ENCODE results near the gene FILIP1L. TPM values are rescaled to one million over a fixed set of nuclear protein-coding genes. Genes with fewer than 3 reads are reported as not detected.

FILIP1L gene
- total and polyA plus RNA-seq, 2 of the 8 experiments (the other 6 are each of a cell fraction or from before 2014, with no cell fraction given) = 0.06 to 0.09 TPM

DNA sequence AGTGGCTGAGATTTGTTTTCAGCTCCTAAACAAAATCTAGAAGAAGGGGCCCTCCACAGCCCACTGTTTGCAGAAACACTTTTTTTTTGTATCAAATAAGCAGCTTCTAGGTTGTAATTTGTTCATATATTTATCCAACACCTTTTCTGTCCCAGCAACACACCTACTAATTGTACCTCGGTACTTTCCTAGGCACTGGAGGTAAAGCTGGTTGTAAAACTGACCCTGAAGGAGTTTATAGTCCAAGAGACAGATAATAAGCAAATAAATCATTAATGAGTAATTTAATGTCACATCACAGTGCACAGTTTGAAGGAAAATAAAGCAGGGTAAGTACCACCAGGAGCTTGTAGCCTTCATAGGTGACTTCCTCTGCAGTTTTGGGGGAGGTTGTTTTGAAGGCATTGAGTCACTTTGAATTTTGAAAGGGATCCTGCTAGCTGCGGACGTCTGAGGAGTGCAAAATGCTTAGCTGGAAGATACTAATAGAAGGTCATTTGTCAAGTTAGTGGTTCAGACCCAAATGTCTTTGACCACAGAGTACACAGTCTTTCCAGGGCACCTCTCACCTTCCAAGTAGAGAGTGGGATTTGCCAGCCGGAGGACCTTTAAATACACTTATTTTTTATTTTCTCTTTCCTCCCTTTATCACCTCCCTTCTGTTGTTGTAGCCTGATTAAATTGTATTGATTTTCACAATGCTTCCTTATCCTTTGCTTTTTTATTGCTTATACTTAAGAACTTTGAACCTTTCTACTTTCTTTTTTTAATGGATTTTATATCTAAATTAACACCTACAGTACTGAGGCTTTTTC is 242.9 kb downstream of the FILIP1L start:
- Histone ChIP-seq H2BK20ac (ENCODE audit: low read length) (no peak overlapping the region), H3K4me1 (replicated peaks in 1 of 4; ENCODE audit: control insufficient read depth in 3 of 4, insufficient read depth in 4 of 4, low read length in 3 of 4) (peaks cover 0 to 2% (median under 1%) of the 10 kb centered on the region in 4 experiments; a peak in 3 of 7 replicates), H3K4me3 (ENCODE audit: extremely low read depth in 1 of 4, insufficient read depth in 2 of 4, low read depth in 3 of 4, low read length in 4 of 4) (no peak overlapping the region), H4K20me1 (replicated peaks in 1 of 2; ENCODE audit: control insufficient read depth in 1 of 2, insufficient read depth in 2 of 2, low read length in 2 of 2) (peaks cover 12 to 21% of the 10 kb centered on the region in 2 experiments), H3K9me3 (ENCODE audit: insufficient read depth in 2 of 2, low read depth in 1 of 2, low read length in 1 of 2) (no peaks in the 10 kb centered on the region), H2BK15ac (ENCODE audit: low read length) (no peak overlapping the region), H3K36me3 (ENCODE audit: control insufficient read depth in 2 of 4, insufficient read depth in 4 of 4, low read length in 3 of 4) (no peaks in the 10 kb centered on the region), H2BK120ac (replicated peaks; ENCODE audit: low read depth, low read length) (no peak overlapping the region), H3K4ac (replicated peaks; ENCODE audit: insufficient read length, low read depth, low read length) (no peak overlapping the region), H3K79me1 (ENCODE audit: low read depth, low read length) (no peaks in the 10 kb centered on the region), H3K79me2 (ENCODE audit: control insufficient read depth in 1 of 2, insufficient read depth in 2 of 2, low read length in 2 of 2) (no peaks in the 10 kb centered on the region), H3K56ac (replicated peaks; ENCODE audit: insufficient read length, low read depth, low read length) (no peak overlapping the region), H2AFZ (ENCODE audit: low read length) (no peak overlapping the region), H4K5ac (ENCODE audit: insufficient read length, low read depth, low read length) (no peak overlapping the region), H3K14ac (ENCODE audit: insufficient read length) (no peak overlapping the region), H4K91ac (replicated peaks; ENCODE audit: insufficient read length, low read length) (no peak overlapping the region), H3K27me3 (replicated peaks in 1 of 4; ENCODE audit: control insufficient read depth in 3 of 4, extremely low read depth in 1 of 4, insufficient read depth in 3 of 4, low read length in 3 of 4) (peaks cover 7 to 45% (median 31%) of the 10 kb centered on the region in 4 experiments), H3K23me2 (ENCODE audit: low read depth, low read length) (peaks cover 4% of the 10 kb centered on the region), H3K18ac (ENCODE audit: extremely low read depth, low read length) (no peak overlapping the region), H4K8ac (ENCODE audit: extremely low read depth, insufficient read depth, low read length) (no peak overlapping the region), H3K27ac (ENCODE audit: low read depth, low read length) (no peak overlapping the region), H2BK12ac (ENCODE audit: low read depth, low read length) (no peak overlapping the region), H3K4me2 (ENCODE audit: insufficient read depth in 1 of 2, low read depth in 2 of 2, low read length in 2 of 2) (no peak overlapping the region), H3K9ac (replicated peaks in 1 of 4; ENCODE audit: extremely low read depth in 1 of 4, low read depth in 3 of 4, low read length in 3 of 4) (no peak overlapping the region), H2BK5ac (ENCODE audit: low read depth, low read length) (no peak overlapping the region), H2AK5ac (ENCODE audit: low read depth, low read length) (no peak overlapping the region), H3K23ac (ENCODE audit: insufficient read length) (no peak overlapping the region)
- WGBS, 2 experiments (ENCODE audit: extremely low coverage in 1 of 2, insufficient coverage in 1 of 2, insufficient read length in 1 of 2, insufficient replicate concordance in 2 of 2, low coverage in 1 of 2, low lambda C conversion rate in 2 of 2, missing lambda C conversion rate in 1 of 2) = 75% methylated on average over 4 of the region's 4 CpGs; no CpG with 5 or more reads in 1 of the 2 experiments
- ChIA-PET CTCF (ENCODE audit: partially characterized antibody) (interaction anchor here (0.6 to 3.1 kb wide), 7 partner anchors 28 to 383 kb away, joined by 3 to 20 read pairs (median 3); no protein-coding TSS in a partner anchor), POLR2A (ENCODE audit: partially characterized antibody) (interaction anchor here (0.8 to 1.1 kb wide), 2 partner anchors 49 to 234 kb away, joined by 3 read pairs; no protein-coding TSS in a partner anchor)
- DNase-seq (ENCODE audit: low read depth in 1 of 2, low spot score in 2 of 2) = no peak
- FAIRE-seq = no peak
- TF ChIP-seq, protein P1, sequence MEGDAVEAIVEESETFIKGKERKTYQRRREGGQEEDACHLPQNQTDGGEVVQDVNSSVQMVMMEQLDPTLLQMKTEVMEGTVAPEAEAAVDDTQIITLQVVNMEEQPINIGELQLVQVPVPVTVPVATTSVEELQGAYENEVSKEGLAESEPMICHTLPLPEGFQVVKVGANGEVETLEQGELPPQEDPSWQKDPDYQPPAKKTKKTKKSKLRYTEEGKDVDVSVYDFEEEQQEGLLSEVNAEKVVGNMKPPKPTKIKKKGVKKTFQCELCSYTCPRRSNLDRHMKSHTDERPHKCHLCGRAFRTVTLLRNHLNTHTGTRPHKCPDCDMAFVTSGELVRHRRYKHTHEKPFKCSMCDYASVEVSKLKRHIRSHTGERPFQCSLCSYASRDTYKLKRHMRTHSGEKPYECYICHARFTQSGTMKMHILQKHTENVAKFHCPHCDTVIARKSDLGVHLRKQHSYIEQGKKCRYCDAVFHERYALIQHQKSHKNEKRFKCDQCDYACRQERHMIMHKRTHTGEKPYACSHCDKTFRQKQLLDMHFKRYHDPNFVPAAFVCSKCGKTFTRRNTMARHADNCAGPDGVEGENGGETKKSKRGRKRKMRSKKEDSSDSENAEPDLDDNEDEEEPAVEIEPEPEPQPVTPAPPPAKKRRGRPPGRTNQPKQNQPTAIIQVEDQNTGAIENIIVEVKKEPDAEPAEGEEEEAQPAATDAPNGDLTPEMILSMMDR (IDR thresholded peaks at IDR 0.05; ENCODE audit: control extremely low read depth in 1 of 3, insufficient read depth in 1 of 3, low read depth in 1 of 3, low read length in 3 of 3) = no peak
- TF ChIP-seq SAP30 (IDR thresholded peaks at IDR 0.05; ENCODE audit: insufficient read depth, insufficient replicate concordance, low read length) (no peak), CEBPB (IDR thresholded peaks at IDR 0.05; ENCODE audit: low read depth, low read length) (no peak), ASH2L (IDR thresholded peaks at IDR 0.05; ENCODE audit: low read length) (no peak), POLR2AphosphoS5 (IDR thresholded peaks at IDR 0.05; ENCODE audit: low read depth, low read length) (no peak), CHD2 (IDR thresholded peaks at IDR 0.05; ENCODE audit: low read length) (no peak), PHF8 (conservative IDR thresholded peaks at IDR 0.05; ENCODE audit: low read depth, low read length) (no peak), CHD1 (IDR thresholded peaks at IDR 0.05; ENCODE audit: low read depth, low read length) (no peak), TAF1 (IDR thresholded peaks at IDR 0.05; ENCODE audit: low read depth, low read length) (no peak), CBX8 (IDR thresholded peaks at IDR 0.05; ENCODE audit: borderline replicate concordance, low read depth, low read length) (no peak)

Measured in H1 (cell line).